Inflammatory macrophage treated with lipopolysaccharide for 4 hours (primary cell): ENCODE data around the gene CLDN5.

ENCODE experiments used
- DNase-seq: peaks from one replicate; pipeline ENCODE4 v3.0.0-alpha.2; 2020

Gene CLDN5

DNA sequence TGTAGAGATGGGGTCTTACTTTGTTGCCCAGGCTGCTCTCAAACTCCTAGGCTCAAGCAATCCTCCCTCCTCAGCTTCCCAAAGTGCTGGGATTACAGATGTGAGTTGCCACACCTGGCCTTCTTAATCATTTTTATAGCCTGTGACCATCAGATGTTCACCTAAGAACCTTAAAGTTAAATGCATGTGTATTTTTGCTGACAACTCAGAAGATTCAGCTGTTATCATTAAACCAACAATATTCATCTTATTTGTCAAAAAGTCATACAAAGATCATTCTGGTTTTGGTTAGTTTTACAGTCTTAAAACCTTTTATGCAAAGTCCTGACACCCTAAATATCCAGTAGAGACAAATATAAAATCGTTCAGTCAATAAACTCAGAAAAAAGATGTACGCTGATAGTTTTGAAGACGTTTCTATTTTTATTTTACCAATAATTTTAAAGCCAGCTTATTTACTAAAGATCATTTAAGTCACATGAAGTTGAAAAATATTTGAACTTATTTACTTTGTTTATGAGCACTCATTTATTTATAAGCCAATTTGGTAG lies 22.2 kb downstream of the CLDN5 start:
- DNase-seq, result no peak

DNA sequence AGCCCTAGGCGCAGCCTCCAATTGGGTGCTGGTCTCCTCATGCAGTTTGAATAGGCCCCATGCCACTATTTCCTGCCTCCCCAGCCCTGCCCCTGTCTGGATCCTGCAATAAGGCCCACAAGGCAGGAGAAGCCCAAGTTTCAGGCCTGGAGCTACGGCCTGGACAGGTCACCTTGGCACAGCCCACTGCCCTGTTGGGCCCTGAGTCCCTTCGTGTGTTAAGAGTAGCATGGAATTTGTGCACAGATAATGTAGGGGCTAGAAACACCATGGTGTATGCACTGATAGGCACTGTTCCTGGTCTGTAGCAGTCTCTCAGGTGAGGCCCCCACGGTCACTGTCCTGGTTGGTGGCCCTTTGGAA lies 24.3 kb downstream of the CLDN5 start:
- DNase-seq, result no peak

DNA sequence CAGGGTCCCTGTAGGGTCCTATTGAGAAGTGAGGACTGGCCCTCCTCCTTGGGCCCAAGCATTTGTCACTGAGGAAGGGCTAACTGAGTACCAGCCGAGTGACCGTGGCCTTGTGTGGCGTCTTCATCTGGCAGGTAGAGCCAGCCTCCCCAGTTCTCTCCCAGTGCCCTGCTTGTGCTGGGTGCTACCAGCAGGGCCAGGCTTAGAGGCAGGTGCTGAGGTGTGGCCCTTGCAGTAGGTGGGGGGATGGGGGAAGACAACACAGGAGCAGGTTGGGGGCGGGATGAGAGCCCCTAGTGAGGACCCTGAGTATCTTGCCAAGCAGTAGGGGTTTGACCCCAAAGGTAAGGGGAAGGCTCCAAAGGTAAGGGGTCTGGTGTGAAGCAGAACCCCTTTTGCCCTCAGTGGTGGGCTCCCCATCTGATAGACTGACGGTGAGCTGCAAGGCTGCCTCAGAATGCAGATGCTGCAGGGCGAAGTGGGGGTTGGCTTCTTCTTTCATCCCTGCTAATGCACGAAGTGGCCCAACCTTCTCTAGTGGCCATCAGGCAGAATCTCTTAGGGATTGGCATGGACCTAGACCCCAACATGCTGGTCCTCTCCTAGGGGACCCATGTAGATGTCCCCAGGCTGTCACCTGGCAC lies 24.9 kb downstream of the CLDN5 start:
- no peak for DNase-seq

DNA sequence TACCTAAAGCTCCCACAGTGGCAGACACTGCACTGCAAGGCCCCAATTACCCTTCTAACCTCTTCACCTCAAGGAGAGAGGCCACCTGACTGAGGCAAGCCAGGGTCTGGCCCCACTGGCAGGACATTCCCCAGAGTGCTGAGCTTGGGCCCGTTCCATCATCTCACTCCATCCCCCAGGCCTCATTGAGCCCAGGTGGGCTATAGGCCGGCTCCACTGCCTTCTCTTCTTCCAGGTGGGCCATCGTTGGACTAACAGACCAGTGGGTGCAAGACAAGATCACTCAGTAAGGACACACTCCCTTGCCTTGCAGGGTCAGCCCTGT lies 25.4 kb downstream of the CLDN5 start:
- no peak for DNase-seq

DNA sequence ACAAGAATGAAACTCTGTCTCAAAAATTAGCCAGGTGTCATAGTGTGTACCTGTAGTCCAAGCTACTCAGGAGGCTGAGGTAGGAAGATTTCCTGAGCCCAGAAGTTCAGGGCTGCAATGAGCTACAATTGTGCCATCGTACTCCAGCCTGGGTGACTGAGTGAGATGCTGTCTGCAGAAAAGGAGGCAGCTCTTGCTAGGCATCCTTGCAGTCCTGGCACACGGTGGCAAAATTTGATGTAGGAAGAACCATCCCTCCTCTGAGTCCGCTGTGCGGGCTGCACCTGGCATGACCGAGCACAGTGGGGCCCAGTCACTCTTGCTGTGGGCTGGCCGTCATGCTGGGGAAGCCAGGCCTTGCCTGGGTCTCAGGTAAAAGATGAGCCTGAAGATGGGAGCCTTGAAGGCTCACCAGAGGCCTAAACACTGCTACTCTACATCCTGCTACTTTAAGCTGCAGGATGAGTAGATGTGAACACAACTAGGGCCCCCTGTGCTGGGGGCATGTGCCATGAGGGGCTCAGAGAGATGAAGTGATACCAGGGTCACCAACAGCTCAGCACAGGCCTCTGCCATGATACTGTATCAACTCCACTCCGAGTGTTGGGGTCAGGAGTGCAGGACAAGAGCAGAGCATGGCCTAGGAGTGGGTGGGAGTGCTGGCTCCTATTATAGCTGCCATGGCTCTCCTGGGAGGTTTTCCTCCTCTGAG lies 25.9 kb downstream of the CLDN5 start:
- no peak for DNase-seq

GRCh38 chr22:19497245-19497644 lies 27.0 kb downstream of the CLDN5 start:
- DNase-seq, result no peak

DNA sequence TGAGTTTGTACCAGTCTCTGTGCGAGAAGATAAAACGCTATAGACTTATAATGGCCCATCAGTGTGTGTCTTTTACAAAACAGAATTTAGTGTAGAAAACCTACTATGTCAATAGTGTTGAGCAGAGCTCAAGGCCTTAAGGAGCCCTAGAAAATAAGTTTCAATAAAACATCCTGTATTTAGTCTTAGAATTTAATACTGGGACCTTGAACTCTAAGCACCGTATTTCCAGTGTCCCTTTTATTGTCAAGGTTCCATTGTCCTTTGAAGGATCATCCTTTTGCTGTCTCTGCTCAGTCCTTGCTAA lies 27.9 kb downstream of the CLDN5 start:
- DNase-seq, result no peak

GRCh38 chr22:19495562-19496323 lies 28.5 kb downstream of the CLDN5 start:
- no peak for DNase-seq

DNA sequence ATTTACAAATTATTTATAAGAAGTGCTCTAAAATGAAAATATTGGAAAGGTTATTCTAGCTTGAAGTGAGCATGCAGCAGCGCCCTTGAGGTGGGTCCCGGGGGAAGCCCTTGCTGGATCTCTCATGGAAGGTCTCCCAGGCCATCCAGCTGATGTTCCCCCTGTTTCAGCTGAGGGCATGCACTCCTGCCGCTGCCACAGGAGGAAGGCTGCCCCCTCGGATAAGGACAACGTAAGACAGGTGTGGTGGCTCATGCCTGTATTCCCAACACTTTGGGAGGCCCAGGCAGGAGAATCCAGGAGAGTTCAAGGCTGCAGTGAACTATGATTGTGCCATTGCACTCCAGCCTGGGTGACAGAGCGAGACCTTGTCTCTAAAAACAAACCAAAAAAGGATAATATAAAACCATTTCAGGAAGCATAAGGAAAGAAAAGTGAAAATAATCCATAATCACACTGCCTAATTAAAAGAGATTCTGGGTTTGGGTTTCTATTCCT lies 29.5 kb downstream of the CLDN5 start:
- no peak for DNase-seq

DNA sequence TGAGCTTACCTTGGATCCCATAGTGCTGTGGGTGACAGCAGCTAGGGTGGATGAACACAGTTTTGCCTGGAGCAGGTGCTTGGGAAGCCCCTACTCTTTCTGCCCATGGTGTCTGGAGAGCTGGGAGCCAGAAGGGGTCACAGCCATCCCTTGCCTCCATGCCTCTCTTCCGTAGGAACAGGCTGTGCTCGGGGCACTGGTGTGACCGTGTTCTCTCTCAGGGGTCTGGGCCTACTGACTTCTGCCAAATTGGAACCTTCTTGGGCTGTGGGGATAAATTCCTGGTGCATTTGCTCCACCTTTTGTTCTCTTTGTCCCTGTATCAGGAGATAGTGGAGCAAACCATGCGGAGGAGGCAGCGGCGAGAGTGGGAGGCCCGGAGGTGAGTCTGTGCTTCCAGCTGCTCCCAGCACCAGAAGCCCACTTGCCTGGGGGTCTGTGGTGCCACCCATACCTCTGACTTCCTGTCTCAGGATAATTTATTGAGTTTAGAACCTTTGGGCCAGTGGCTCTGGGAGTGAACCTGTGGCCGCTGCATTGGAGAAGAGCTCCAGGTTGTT lies 30.1 kb downstream of the CLDN5 start:
- DNase-seq, result no peak

GRCh38 chr22:19492504-19493174 lies 31.6 kb downstream of the CLDN5 start:
- no peak for DNase-seq

- DNase-seq, result no peak
Observed at GRCh38 chr22:19490628-19491230, 33.5 kb downstream of the CLDN5 start.

DNA sequence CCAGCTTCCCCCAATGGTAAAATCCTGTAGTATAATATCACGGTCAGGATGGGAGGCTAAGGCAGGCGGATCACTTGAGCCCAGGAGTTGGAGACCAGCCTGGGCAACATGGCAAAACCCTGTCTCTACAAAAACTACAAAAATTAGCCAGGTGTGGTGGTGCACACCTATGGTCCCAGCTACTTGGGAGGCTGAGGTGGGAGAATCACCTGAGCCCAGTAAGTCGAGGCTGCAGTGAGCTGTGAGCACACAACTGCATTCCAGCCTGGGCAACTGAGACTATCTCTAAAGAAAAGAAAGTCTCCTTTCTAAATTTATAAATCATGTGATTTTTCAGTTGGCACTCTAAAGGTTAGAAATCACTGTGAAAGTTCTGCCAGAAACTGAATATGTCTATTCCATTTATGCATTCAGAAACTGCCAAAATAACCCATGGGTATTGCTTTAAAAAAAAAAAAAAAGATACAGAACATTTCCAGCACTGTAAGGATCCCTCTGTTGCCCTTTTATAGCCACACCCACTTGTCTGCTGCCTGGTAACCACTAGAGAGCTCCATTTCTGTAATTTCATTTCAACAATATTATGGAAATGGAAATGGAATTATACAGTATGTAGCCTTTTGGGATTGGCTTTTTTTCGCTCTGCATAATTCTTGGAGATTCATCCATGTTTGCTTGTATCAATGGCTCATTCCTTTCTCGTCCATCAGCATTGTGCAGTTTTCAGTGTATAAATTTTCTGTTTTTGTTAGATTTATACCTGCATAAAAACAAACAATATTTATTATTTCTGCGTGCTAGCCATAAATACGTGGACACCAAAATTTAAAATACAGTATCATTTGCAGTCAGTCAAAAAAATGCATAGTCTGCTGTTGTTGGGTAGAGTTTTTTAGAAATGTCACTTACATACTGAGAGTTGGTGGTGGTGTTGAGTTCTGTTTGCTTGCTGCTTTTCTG lies 35.0 kb downstream of the CLDN5 start:
- DNase-seq, result no peak

DNA sequence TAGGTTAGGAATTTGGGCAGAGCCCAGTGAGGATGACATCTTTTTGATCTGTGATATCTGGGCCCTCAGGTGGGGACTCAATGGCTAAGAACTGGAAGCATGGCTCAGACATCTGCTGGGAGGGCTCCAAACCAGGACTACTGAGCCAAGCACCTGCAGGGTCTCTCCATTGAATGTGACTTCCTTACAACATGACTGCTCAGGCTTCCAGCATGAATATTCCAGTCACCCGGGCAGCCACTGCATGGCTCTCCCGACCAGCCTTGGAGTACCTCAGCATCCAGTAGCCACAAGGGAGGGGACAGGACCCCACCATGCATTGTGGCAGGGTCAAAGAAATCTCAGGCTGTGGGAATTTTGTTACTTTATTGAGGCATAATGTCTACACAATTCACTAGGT lies 35.9 kb downstream of the CLDN5 start:
- no peak for DNase-seq

DNA sequence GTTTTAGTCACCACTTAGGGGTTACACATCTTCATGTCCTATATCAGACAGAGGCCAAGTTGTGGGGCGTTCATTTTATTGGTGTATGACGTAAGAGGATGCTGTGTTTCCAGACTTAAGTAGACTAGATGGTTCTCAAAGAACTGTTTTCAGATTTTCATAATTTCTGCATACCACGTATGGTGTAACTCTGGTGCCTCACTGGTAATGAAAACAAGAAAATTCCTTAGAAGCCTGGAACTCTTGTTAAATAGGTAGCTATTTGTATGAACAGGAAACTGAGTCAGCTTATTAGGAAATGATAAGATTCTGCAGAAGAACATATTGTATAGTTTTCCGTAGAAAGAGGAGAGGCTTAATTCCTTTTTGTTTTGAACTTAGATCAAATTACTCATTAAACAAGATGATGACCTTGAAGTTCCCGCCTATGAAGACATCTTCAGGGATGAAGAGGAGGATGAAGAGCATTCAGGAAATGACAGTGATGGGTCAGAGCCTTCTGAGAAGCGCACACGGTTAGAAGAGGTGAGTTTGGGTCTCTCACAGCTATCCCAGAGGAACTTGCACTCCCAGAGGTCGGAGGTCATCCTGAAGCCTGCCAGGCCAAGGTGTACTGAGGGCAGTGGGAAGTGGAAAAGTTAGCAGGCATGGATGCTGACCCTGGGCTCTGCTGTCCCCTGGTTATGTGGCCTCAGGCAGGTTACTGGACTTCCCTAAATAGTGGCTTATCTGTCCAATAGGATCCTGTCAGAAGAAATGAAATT lies 40.5 kb downstream of the CLDN5 start:
- no peak for DNase-seq

DNA sequence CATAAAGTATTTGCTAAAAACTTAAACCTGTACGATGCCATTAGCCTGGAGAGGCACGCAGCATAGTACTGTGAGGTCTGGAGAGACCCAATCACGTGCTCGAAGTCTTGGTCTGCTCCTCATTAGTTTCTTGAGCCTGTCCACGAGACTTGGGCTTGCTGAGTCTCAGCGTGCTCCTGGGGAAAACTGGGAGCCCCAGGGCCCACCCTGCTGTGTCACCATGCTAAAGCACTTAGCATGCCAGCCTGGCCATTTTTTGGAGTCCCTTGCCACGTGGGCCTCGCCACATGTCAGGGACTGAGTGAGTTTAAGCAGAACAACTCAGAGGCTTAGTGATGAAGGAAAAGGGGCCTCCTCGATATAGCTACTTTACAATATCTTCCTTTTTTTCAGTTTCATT lies 41.9 kb downstream of the CLDN5 start:
- no peak for DNase-seq

DNA sequence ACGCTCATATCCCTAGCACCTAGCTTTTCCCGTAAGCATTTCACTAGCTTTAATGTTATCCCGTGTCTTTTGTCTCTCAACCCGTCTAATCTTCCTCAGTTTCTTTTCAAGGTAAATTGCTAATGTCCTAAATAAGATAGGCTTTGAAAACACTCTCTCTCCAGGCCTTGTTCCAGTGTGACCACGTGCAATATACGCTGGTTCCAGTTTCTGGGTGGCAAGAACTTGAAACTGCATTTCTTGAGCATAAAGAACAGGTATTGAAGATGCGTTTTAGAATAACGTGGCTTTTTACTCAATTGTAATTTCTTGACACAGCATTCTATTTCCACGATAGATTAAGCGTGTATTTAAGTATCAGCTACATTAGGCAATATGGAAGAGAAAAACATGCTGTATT lies 43.4 kb downstream of the CLDN5 start:
- DNase-seq, result no peak

GRCh38 chr22:19480173-19480568 lies 44.0 kb downstream of the CLDN5 start:
- DNase-seq, result no peak

DNA sequence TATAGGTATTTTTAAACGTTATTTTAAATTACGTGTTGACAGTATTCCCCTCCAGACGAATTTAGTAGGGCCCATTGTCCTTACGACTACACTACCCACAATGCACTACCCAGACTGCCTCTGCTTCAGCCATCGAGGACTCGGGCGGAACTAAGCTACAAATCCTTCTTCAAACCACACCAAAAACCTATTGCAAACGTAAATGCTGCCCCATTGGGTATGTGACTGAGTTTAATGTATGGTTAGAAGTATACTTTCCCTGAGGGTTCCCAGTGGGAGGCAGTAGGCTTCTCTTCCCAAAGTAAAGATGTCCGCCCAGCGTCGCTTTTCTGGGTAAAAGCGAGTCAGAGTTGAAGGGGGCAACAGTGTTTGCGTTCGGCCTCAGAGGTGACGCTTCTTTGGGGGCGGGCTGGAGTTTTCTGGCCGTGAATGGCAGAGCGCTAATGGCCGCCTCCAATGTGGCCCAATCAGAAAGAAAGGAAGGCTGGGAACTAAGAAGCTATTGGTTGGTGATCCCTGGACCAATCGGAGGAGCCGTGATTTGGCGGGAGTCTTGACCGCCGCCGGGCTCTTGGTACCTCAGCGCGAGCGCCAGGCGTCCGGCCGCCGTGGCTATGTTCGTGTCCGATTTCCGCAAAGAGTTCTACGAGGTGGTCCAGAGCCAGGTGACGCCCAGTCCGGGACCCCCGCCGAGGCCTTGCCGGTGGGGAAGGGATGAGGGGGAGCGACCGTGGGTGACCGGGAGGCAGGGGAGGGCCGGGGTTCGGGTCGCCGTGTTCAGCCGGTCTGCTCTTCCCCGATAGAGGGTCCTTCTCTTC lies 44.6 kb downstream of the CLDN5 start, which contains the start of gene CDC45:
Gene CDC45 (plus strand): TSS at position 566 of the 818 bp plus-strand sequence. CDS start 49 bp downstream, at position 615.
- peak; percentile 99 for DNase-seq

GRCh38 chr22:19478901-19479354 lies 45.3 kb downstream of the CLDN5 start, which contains the start of gene UFD1:
Gene UFD1 (minus strand): TSS chr22:19479193. CDS start chr22:19479085, 108 bp downstream.
- peak; percentile 71 for DNase-seq
